NCI-H187 (cell line): ENCODE results near the gene DGCR6L.
"Not testable (repeated sequence)": the region's sequence is repeated elsewhere in the genome, so short reads cannot be mapped to it uniquely, and the experiment has no call there.

Experiments
- DNase-seq, 2 experiments: peaks; one replicate each; lab custom pipeline; 2025; lab: John Stamatoyannopoulos, UW

Gene DGCR6L

GRCh38 chr22:20291604-20292063 is 28.2 kb downstream of the DGCR6L start:
- DNase-seq, result no peak

GRCh38 chr22:20291249-20291586 is 28.6 kb downstream of the DGCR6L start:
- DNase-seq, result no peak

- no peak for DNase-seq
These were observed 29.1 kb downstream of the DGCR6L start for GRCh38 chr22:20290578-20291248.

GRCh38 chr22:20290045-20290392 is 29.8 kb downstream of the DGCR6L start:
- no peak for DNase-seq

- DNase-seq, result not testable (repeated sequence)
These were observed 30.4 kb downstream of the DGCR6L start for GRCh38 chr22:20289182-20290044.

GRCh38 chr22:20286784-20287423 is 33.0 kb downstream of the DGCR6L start:
- DNase-seq, result not testable (repeated sequence)

GRCh38 chr22:20286312-20286660 is 33.6 kb downstream of the DGCR6L start:
- not testable (repeated sequence) for DNase-seq

- DNase-seq, result peak in 1 of 2 experiments; percentile 0
These were observed 34.2 kb downstream of the DGCR6L start for GRCh38 chr22:20285473-20286311.

- no peak for DNase-seq
These were observed 35.3 kb downstream of the DGCR6L start for GRCh38 chr22:20284471-20285086.

GRCh38 chr22:20283674-20284066 is 36.2 kb downstream of the DGCR6L start:
- no peak for DNase-seq

GRCh38 chr22:20282901-20283673 is 36.8 kb downstream of the DGCR6L start:
- no peak for DNase-seq

- no peak for DNase-seq
These were observed 38.0 kb downstream of the DGCR6L start for GRCh38 chr22:20281891-20282290.

GRCh38 chr22:20281473-20281872 is 38.4 kb downstream of the DGCR6L start:
- DNase-seq, result not testable (repeated sequence)

- no peak for DNase-seq
These were observed 39.0 kb downstream of the DGCR6L start for GRCh38 chr22:20280866-20281265.

GRCh38 chr22:20280163-20280562 is 39.7 kb downstream of the DGCR6L start:
- DNase-seq, result not testable (repeated sequence)

GRCh38 chr22:20279662-20280134 is 40.2 kb downstream of the DGCR6L start:
- no peak for DNase-seq

- not testable (repeated sequence) for DNase-seq
These were observed 41.0 kb downstream of the DGCR6L start for GRCh38 chr22:20278726-20279490.

- DNase-seq, result not testable (repeated sequence)
These were observed 41.8 kb downstream of the DGCR6L start for GRCh38 chr22:20277936-20278635.

- DNase-seq, result no peak
These were observed 43.4 kb downstream of the DGCR6L start for GRCh38 chr22:20276468-20276867.
